HG03469 (cell line): ENCODE measurements around the gene FAM168A.
"Not testable (repeated sequence)": the region's sequence is repeated elsewhere in the genome, so short reads cannot be mapped to it uniquely, and the experiment has no call there.

Source experiments
- ATAC-seq: cut with Tn5 transposase; IDR thresholded peaks from one replicate; pipeline ENCODE4 v1.9.1; 2021; ENCODE audit warnings: mild to moderate bottlenecking, moderate library complexity, moderate number of reproducible peaks; ENCODE audit not compliant: unreplicated experiment

Gene FAM168A

GRCh38 chr11:73475549-73476095 lies 122.3 kb downstream of the FAM168A start:
- ATAC-seq: no peak

DNA sequence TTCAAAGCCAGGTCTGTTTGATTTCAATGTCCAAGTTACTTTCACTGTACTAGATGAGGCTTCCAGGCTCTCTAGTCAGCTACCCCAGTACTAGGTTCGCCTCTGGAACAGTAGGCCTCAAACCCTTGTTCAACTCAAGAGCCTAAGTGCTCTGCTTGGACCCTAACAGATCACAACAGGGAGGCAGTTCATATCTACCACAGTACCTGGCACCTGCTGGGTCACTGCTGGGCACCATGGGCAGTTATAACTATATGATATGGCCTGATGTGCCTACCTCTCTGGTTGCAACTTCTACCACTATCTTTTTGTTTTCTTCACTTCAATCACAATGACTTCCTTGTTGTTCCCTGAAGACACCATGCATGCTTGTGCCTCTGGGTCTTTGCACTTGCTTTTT lies 124.7 kb downstream of the FAM168A start:
- no peak for ATAC-seq

- ATAC-seq: not testable (repeated sequence)
Measured at GRCh38 chr11:73470036-73470612, 127.8 kb downstream of the FAM168A start.

- no peak for ATAC-seq
Measured at GRCh38 chr11:73469401-73469800, 128.5 kb downstream of the FAM168A start.

GRCh38 chr11:73468590-73469161 lies 129.2 kb downstream of the FAM168A start:
- no peak for ATAC-seq

DNA sequence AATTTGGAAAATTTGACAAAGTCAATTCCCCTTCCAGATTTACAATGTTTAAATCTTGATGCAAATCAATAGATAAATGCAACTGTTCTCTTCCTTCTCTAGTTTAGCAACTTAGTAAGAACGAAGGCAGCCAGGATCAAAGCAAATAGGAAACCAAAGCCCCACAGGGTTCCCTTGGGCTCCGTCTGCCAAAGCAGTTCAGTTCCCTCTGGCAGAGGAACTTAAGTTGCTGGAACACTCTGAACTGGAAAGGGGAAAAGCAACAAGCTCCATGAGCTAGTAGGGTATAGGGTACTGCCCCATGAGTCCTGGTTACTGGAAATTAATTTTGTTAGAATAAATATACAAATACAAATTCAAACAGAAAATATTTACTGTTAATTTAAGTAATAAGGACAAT lies 130.4 kb downstream of the FAM168A start:
- no peak for ATAC-seq

DNA sequence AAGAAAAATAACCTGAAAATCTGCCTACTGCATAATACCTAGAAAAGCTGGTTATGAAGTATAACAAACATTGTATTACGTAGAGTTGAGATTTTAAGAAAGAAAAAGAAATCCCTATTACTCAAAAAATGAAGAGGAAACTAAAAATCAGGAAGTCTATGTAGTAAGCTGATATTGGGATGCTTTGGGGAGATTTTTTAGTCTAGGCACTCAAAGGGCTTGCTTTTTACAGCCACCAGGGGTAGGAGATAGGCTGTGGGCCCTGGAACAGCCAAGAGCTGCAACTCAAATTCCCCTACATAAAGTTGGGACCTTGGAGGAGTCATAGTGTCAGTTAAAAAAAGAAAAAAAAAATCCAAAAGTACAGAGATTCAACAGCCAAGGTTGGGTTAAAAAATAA lies 131.3 kb downstream of the FAM168A start:
- no peak for ATAC-seq

DNA sequence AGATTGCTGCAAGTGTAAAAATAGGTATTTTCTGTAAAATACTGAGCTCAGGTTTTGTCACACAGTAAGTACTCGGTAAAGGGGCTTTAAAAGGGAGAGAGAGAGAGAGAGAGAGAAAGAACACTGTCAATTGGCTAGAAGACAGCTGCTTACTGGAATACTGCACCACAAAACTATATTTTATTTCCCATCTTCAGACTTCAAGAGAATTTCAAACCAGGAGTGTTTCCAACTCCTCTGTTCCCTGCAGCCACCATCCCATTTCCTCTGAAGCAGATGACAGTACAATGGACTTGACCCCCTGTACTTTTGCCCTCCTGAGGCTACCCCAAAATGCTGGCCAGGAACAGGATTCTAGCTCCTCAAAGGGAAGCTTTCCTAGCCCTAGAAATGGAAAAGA lies 132.0 kb downstream of the FAM168A start:
- no peak for ATAC-seq

- no peak for ATAC-seq
Measured at GRCh38 chr11:73465023-73465675, 132.8 kb downstream of the FAM168A start.

GRCh38 chr11:73464347-73464746 lies 133.6 kb downstream of the FAM168A start:
- no peak for ATAC-seq

DNA sequence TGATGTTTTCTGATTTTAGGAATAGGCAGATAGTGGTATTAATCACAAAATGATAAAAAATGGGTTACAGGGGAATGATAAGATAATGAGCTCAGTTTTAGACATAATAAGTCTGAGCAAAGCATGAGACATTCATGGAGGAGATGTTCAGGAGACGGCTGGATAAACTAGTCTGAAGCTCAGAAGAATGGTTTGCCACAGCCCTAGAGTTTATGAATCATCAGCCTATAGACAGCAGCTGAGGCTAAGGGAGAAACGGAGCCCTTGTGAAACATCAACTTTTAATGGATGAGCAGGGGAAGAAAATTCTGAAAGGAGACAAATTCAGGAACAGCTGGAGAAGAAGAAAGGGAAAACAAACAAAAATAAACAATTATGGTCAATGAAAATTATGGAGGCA lies 134.6 kb downstream of the FAM168A start:
- ATAC-seq: no peak

DNA sequence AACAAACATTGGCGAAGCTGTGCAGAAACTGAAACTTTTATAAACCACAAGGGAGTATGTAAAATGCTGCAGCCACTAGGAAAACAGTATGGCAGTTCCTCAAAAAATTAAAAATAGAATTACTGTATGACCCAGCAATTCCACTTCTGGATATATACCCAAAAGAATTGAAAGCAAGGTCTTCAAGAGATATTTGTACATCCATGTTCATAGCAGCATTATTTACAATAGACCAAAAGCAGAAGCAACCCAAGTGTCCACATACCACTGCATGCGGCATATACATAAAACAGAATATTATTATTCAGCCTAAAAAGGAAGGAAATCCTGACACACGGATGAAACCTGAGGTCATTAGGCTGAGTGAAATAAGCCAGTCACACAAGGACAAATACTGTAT lies 135.9 kb downstream of the FAM168A start:
- no peak for ATAC-seq

GRCh38 chr11:73461335-73461840 lies 136.5 kb downstream of the FAM168A start:
- ATAC-seq: no peak

- no peak for ATAC-seq
Measured at GRCh38 chr11:73458201-73458600, 139.7 kb downstream of the FAM168A start.

DNA sequence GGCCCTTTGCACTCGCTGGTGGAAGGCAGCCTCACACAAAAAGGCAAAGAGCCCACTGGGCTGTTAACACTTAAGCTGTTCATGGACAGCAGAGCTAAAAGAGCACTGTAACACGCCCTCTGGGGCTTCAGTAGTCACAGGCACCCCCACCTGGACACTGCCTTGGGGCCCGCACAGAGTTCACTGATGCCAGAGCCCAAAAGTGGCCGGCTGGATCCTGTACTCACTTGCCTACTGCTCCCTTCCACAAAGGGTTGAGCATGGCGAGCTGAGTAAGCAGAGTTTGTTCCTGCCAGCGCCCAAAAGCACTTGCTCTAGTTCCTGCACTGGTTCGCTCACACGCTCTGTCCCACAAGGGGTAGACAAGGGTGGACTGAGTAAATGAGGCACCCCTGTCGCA lies 142.9 kb downstream of the FAM168A start:
- no peak for ATAC-seq

- ATAC-seq: no peak
Measured at GRCh38 chr11:73453562-73453961, 144.3 kb downstream of the FAM168A start.

DNA sequence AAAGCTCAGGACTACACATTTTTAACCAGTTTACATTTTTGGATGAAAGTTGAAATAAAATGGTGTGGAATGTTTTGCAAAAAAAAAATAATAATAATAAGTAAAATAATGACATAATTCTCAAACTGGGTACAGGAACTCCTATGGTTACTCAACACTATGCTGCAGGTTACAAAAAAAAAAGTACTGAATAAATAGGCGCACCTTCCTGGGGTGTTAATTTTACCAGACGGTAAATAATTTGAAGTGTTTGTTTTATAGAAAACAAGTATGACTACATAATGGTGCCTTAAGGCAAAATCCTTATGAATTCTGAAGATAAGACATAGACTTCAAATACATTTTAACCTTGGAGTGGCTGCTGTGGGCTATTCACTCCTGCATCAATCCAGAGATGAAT lies 145.2 kb downstream of the FAM168A start:
- no peak for ATAC-seq

GRCh38 chr11:73451896-73452295 lies 146.0 kb downstream of the FAM168A start:
- ATAC-seq: no peak

- ATAC-seq: no peak
Measured at GRCh38 chr11:73446766-73447165, 151.1 kb downstream of the FAM168A start.

GRCh38 chr11:73445980-73446379 lies 151.9 kb downstream of the FAM168A start:
- no peak for ATAC-seq

- no peak for ATAC-seq
Measured at GRCh38 chr11:73439002-73439843, 158.7 kb downstream of the FAM168A start.
